GM19395 (cell line): Measurements from ENCODE around the gene B3GLCT.
A peak's percentile ranks its signal among the peaks of the same experiment; 100 is the strongest.
"Not testable (repeated sequence)": the region's sequence is repeated elsewhere in the genome, so short reads cannot be mapped to it uniquely, and the experiment has no call there.

Source experiments
- ATAC-seq: cut with Tn5 transposase; IDR thresholded peaks from one replicate; pipeline ENCODE4 v1.9.1; 2021; ENCODE audit warnings: mild to moderate bottlenecking, moderate library complexity; ENCODE audit not compliant: unreplicated experiment

The B3GLCT gene

DNA sequence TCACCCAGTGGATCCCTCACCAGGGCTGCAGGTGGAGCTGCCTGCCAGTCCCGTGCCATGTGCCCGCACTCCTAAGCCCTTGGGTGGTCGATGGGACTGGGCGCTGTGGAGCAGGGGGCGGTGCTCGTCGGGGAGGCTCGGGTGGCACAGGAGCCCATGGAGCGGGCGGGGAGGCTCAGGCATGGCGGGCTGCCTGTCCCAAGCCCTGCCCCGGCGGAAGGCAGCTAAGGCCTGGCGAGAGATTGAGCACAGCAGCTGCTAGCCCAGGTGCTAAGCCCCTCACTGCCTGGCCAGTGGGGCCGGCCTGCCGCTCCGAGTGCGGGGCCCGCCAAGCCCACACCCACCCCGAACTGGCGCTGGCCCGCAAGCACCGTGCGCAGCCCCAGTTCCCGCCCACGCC is 16.8 kb upstream of the B3GLCT start:
- ATAC-seq = no peak

DNA sequence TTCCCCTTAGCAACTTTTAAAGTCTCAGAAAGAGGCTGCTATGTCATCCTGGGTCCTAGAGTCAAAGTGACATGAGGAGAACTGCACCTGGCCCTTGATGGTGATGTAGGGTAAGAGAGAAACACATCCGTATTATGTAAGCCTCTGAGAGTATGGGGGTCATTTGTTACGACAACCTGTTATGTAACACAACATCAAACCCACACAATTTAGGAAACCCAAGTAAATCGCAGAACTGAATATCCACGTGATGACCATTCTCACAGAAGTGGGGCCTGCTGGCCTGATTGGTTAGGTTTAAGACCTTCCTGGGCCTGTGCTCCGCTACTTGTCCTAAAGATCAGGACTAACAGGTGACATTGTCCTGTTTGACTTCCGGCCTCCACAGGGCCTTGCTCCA is 15.3 kb upstream of the B3GLCT start:
- no peak for ATAC-seq

DNA sequence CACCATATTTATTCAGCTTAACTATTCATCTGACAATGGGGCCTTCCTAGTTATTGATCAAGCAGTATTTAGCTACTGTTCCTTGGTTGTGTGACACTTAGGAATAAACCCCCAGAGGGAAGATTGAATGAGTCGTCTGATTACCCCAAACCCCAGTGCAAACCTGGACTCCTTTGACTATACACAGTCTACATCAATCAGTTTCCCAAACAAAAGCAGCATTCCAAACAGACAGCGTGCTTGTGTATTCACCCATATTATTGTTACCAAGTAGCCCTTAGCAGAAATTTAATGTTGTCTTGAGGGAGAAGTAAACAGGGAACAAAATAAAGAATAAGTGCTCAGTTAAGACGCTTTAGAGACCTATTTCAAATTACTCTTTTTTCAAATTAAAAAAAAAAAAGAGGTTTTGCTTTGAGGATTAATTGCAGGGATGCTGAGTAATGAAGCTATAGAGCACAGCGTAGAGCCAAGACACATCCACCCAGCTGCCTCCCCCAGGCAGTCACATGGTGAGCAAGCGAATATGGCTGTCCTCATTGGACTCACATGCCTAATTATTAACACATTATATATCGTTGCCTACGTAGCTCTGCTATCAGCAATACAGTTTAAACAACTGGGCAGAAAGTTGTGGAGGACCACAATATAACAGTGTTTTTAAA is 14.7 kb upstream of the B3GLCT start:
- ATAC-seq = no peak

DNA sequence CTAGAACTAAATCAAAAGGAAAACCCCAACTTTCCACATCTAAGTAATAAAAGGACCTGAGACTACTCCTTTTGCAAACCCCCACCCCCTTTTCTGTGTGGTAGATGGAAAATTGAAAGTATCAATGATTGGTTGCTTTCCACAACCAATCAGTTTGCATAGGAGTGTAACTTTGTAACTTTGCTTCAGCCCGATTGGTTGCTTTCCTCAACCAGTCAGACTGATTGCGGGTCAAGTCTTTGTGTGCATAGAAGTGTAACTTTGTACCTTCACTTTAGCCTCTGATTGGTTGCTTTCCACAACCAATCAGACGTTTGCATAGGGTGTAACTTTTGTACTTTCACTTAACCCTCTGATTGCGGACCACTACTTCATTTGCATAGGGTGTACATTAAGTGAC is 8.0 kb upstream of the B3GLCT start:
- ATAC-seq = no peak

DNA sequence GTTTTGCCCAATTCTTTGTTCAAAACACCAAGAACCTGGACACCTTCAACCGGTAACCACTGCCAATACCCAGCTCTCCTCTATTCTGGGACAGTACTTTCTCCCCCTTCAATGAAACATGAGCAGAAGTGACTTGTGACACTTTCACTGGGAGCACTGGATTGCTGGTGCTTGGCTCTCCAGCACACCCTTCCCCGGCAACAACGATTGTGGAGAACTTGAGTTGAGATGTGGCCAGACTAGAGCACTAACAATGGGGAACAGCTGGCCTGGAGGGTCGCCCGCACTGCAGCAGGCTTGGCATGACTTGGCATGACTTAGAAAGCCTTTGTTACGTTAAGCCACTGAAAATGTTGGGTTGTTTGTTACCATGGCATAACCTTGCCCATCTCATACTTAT is 7.5 kb upstream of the B3GLCT start:
- no peak for ATAC-seq

DNA sequence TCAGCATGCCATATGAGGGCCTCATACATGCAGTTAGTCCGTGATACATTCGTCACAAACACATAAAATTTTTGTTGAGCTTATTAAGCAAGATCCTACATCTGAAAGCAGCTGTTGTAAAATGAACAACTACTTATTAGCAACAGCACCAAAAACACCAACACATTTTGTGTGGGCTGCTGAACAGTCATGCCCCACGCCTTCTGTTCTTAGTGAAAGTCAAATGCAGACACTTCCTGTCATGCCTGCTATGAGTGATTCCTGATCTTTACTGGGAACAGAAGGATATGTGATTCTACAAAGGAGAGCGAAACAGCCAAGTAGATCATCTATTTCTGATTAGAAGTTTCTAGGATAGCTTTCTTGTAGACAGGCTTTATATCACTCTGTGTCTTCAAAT is 4.2 kb upstream of the B3GLCT start:
- no peak for ATAC-seq

DNA sequence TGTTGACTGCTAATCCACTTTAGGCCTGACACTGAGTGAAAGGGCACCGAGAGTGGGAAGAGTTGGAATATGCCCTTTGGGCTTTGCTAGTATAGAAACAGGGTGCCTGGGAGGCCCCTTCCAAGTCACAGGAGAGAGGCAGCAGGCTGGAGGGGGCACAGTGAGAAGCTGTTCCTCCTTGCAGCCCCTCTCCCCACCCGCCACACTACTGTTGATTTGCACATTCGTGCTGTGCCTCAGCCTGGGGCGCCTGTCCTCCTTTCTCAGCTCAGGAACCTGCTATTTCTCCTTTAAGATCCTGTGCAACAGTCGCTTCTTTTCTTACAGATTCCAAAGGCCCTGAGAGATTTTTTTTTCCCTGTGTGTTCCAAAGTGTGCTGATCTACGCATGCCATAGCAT is 2.8 kb upstream of the B3GLCT start:
- ATAC-seq = no peak

DNA sequence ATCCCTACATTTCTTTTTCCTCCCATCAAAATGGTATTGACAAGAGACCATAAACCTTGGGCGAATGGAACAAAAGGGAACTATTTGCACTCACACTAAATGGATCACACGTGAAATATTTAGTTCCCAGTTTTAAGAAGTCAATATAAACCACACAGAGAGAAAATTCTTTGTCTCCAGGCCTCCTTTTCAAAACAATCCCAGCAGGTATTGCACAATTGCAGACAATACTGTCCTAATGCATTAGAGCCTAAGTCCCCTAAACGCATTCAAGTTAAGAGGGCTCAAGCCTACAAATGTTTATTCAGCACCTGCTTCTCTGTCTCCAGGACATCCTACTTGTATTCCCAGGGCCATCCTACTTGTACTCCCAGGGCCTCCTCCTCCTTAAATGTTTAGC is 1.3 kb upstream of the B3GLCT start:
- ATAC-seq = no peak

DNA sequence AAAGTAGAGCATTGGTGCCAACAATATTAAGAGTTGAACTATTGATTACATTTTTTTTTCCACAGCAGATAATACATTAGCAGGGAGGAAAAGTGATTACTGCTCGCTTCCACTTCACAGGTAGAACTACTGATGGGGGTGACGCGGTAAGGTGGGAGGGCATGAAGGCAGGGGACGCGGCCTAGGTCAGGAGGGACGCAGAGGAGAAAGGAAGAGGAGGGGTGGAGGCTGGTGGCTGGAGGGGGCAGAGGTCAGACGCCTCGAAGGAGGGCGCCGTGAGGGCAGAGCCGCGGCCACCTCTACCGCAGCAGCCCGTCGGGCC is 287 bp upstream of the B3GLCT start:
- ATAC-seq = peak; percentile 26

DNA sequence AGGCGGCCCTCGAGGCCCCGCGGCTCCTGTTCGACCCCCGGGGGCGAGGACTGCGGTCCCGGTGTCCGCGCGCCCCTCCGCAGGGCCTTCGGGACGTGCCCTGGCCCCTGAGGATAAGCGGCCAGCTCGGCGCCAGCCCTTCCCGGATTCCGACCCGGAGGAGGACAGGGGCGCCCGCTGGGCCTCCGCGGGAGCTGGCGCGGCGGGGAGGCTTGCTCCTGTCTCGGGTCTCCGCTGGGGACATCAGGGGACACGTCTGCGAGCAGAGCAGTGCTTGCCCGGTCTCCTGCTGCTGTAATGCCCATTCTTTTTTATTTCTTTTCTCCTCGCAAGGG is 829 bp downstream of the B3GLCT start:
- ATAC-seq = peak; percentile 25

DNA sequence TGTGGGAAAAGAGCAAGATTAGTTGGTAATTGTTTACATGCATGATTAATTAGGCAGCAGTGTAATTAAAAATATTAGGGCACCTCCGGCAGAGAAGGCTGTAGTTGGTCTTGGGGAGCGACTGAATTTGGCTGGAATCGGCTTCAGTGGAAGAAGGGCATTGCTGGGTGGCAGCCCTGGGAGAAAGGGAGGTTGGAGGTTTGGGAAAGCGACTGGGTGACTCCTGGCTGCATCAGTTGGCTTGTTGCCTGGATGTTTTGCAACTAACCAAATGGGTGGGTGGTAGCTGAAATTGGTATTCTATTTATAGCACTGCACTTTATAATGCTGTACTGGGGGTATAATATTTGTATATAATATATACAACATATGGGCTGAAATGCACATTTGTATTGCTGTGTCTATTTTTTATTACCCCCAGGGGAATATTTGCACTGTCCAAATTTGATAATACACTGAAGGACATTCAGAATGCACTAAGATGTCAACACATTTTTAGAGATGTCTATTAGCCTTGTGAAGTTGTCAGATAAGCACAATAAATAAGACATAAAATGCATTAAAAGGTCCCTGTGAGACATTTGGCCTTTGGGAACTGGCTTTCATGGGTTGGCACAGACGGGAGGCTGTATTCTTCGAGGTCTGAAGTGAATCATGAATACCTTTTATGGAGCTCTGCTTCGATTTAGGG is 1.7 kb downstream of the B3GLCT start:
- ATAC-seq = no peak

DNA sequence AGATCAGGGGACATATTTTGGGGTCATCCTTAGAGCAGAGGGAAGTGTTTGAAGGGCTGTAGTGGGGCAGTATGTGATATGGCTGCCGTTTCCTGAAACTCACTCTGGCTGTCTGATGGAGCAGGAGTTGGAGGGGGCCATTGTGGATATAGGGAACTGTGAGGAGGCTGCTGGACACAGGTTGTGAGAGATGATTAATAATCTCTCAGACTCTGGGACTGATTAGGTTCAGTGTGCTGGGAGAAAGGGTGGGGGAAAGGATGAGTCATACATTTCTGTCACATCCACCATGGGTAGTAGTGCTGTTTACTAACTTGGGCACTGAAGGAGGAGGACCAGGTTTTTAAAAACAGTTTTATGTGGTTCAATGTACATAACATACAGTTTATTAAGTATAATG is 4.8 kb downstream of the B3GLCT start:
- no peak for ATAC-seq

DNA sequence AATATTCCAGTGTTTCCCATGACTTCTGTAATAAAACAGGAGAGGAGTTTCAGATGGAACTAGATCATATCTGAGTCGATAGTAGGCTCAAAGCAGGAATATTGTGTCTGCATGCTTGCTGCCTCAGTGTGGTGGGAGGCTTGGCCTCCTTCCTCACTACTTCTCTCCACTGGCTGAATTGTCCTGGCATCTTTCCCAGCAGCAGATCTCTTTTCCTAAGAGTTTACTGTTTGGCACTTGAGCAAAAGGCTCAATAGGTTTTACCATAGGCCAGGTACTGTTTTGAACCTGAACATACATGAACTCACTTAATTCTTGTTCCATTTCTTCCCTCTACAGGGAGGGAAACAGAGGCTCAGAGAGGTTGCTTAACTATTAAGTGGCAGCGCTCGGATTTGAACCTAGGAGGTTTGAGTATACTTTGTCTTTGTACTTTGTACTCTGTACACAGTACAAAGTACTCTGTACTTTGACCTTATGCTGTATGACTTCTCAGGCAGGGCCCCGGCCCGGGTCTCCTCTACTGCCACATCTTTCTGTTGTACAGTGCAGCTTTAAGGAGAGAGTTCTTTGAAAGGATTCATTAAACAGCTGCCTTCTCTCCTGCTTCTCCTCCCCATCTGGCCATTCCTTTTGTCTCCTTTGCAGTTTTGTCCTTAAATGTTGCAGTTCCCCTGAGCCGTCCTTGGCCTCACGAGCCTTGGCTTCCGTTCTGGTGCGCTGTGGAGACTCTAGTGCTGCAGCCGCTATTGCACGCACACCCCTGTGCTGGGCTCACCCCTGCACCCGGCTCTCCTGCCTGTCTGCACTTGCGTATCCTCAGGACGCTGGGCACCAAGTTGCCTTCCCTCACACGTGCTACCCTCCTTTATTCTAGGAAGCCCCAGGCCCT is 8.1 kb downstream of the B3GLCT start:
- no peak for ATAC-seq

DNA sequence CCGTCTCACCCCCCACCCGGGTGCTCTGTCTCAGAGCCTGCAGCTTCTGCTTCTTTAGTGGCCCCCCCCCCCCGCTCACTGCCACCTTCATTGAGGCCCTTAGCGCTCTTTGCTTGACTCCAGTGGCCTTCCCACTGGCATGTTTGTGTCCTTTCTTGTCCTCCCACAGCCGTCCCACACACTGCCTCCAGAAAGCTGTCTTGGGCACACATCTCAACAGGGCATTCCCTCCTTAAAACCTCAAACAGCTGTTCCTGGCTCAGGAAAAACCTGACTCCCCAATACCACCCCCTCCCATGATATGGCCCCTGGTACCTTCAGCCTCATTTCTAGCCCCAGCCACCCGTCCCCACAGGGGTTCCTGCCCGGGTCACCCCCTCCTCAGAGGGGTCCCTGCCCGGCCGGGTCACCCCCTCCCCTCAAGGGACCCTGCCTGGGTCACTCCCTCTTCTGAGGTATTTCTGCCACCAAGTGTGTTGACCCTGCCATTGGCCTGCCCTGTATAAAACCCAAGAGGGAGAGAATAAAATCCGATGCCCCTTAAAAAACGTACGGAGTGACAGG is 8.9 kb downstream of the B3GLCT start:
- ATAC-seq = no peak

DNA sequence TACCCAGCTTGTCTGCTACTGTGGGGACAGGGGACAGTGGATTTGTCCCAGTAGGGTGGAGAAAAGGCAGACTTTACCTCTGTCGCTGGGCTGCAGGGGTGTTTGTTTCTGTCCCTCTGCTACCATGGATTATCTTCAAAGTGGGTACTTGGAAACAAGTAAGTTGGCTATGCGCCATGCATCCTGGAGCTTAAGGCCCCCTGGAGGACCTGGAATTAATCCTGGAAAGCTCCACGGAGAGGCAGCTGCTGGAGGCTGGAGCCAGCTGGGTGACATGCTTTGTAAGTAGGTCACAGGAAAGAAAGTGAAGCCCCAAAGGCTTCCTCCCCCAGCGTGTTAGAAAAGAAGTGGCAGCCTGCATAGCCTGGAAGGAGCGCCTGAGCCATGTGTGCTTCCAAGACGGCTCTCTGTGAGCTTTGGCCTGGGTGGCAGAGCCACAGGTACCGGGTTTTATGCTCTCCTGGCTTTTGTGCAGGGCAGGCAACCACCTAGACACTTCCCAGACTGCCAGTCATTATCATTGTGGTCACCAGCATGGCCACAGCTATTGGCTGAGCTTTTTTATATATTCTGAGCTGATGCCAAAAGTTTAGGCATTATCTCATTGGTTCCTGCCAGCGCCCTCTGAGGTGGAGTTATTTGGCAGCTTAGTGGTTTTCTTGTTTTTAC is 9.5 kb downstream of the B3GLCT start:
- ATAC-seq = no peak

DNA sequence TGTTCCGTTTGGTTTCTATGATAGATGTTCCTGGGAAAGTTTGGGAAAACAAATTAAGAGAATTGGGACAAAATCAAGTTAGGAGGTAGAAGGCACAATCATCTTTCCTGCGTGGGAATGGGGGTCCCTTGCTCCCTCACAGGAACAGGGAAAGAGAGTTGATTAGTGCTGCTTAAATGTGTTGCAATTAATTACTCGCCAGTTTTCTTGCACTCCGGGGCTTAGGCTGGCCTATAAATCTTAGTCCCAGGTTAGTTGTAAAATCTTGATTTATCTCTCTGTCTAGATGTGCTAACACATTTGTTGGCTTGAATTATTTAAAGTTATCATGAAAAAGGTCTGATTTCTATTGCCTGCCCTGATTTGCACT is 10.1 kb downstream of the B3GLCT start:
- no peak for ATAC-seq

DNA sequence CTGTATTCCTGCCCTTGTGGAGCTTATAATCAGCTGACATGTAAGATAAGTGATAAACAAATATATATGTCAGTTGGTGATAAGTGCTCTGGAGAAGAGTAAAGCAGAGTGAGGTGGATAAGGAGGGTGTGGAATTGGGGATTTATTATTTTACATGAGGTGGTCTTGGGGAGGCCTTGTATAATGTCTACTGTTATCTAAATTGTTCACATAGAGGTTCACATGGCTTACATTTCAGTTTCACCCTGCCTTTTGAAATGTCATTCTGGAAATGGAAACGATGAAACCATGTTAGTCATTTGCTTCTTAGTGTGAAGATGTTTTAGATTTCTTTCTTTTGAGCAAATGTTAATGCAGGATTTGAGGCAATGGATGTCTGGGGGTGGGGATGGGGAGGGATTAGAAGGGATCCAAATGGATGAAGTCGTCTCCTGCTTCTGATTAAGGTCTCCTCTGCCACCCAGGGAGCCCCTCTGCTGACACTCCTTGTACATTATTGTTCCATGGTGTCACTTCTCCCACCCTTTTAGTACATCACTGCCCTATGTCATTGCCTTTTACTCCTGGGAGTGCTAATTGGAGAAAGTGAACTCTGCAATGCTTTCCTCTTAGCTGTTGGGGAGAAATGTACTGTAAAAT is 14.0 kb downstream of the B3GLCT start:
- no peak for ATAC-seq

DNA sequence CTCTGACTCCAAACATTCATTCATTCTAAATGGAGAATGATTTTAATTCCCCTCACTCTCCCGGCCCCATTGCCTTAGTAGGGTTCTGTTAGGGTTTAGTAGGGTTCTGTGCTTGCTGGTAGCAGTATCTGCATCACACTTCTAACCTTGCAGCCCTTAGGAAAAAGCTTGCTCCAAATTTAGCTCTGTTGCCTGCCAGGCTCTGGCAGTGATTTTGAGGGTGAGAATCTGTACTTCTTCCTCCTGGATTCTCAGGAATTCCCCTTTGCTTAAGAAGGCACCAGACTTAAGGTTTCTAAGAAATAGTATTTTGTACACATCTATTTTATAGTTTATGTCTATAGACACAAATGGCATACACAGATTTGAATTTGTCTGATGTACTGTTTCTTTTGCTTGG is 14.7 kb downstream of the B3GLCT start:
- ATAC-seq = no peak

DNA sequence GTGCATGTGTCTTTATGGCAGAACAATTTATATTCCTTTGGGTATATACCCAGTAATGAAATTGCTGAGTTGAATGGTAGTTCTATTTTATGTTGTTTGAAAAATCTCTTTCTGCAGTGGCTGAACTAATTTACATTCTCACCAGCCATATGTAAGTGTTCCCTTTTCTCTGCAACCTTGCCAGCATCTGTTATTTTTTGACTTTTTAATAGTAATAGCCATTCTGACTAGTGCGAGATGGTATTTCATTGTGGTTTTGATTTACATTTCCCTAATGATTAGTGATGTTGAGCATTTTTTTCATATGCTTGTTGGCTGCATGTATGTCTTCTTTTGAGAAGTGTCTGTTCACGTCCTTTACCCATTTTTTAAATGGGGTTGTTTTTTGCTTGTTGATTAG is 17.1 kb downstream of the B3GLCT start:
- not testable (repeated sequence) for ATAC-seq

DNA sequence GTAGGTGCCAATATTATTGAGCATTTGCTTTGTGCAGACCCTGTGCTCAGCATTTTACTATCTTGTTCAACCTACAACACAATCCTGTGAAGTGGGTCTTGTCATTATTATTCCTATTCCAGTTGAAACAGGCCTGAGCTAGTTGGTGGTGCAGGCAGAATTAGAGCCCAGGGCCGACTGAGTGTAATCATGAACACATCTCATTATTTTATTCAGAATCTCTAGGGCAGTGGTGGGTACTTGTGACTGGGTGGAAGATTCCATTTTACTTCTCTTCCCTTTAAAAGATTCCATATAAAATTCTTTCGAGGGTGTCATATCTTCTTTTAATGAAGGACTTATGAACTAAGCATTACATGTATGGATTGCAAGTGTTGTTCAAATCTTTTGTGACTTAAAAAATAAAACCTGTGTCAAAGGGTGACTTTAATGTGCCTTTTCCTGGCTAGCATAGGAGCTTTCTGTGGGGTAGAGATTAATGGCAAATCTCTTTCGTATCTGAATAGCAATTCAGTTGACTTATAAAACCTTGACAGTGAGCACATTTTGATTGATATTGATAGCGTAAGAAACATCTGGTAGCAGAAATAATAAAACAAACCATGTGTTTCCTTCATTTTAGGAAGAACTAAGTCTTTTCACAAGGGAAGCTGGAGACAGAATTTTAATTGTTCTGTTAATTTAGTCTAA is 20.3 kb downstream of the B3GLCT start:
- no peak for ATAC-seq
